ENCODE measurements around the gene KIF18B.

KIF18B gene

GRCh38 chr17:44940317-44940716, 7.3 kb downstream of the KIF18B start:
- DNase-seq (ENCODE audit: low spot score): no peak
- TF ChIP-seq CTCF (IDR thresholded peaks at IDR 0.05; ENCODE audit: borderline replicate concordance, control extremely low read depth, extremely low read depth, insufficient read depth, missing control alignments): no peak
- in situ Hi-C loops (cut with MboI; ENCODE audit: low sequenced_read_pairs, unreplicated experiment): no loop called here

- in situ Hi-C loops (cut with MboI; ENCODE audit: low sequenced_read_pairs, unreplicated experiment): no loop called here
- TF ChIP-seq CTCF (IDR thresholded peaks at IDR 0.05; ENCODE audit: borderline replicate concordance, control extremely low read depth, extremely low read depth, insufficient read depth, missing control alignments): no peak
- no peak for DNase-seq (ENCODE audit: low spot score)
Observed at GRCh38 chr17:44935116-44935515, 12.5 kb downstream of the KIF18B start.

GRCh38 chr17:44934745-44935105, 12.8 kb downstream of the KIF18B start:
- in situ Hi-C loops (cut with MboI; ENCODE audit: low sequenced_read_pairs, unreplicated experiment): no loop called here
- DNase-seq (ENCODE audit: low spot score): no peak
- TF ChIP-seq CTCF (IDR thresholded peaks at IDR 0.05; ENCODE audit: borderline replicate concordance, control extremely low read depth, extremely low read depth, insufficient read depth, missing control alignments): no peak

- no peak for TF ChIP-seq CTCF (IDR thresholded peaks at IDR 0.05; ENCODE audit: borderline replicate concordance, control extremely low read depth, extremely low read depth, insufficient read depth, missing control alignments)
- DNase-seq (ENCODE audit: low spot score): no peak
- in situ Hi-C loops (cut with MboI; ENCODE audit: low sequenced_read_pairs, unreplicated experiment): no loop called here
Observed at GRCh38 chr17:44933824-44934744, 13.5 kb downstream of the KIF18B start.

- in situ Hi-C loops (cut with MboI; ENCODE audit: low sequenced_read_pairs, unreplicated experiment): no loop called here
- no peak for DNase-seq (ENCODE audit: low spot score)
- no peak for TF ChIP-seq CTCF (IDR thresholded peaks at IDR 0.05; ENCODE audit: borderline replicate concordance, control extremely low read depth, extremely low read depth, insufficient read depth, missing control alignments)
Observed at GRCh38 chr17:44932787-44933097, 14.8 kb downstream of the KIF18B start.

- in situ Hi-C loops (cut with MboI; ENCODE audit: low sequenced_read_pairs, unreplicated experiment): no loop called here
- DNase-seq (ENCODE audit: low spot score): no peak
Observed at GRCh38 chr17:44932096-44932786, 15.3 kb downstream of the KIF18B start.

More at GRCh38 chr17:44932096-44932786, 15.3 kb downstream of the KIF18B start:
- TF ChIP-seq CTCF (IDR thresholded peaks at IDR 0.05; ENCODE audit: borderline replicate concordance, control extremely low read depth, extremely low read depth, insufficient read depth, missing control alignments): no peak
